Body of pancreas (tissue), 4 donors: ENCODE measurements around the gene BAG1.

Experiments used
- POLR2A ChIP-seq, 3 donors: fragments of 450-650 bp; IDR thresholded peaks; one replicate each; pipeline ENCODE4 v1.6.1; 2016; ENCODE audit warnings: antibody characterized with exemption in 3 of 3, mild to moderate bottlenecking in 2 of 3
- TF ChIP-seq, protein P1 (sequence below), 7 experiments: fragments of 450-650 bp in 4 of 7; fragments of 200-600 bp in 3 of 7; sonication (generic) in 3 of 7; IDR thresholded peaks; one replicate each; pipeline ENCODE4 v1.5.1; 2016 to 2019; ENCODE audit warnings: antibody characterized with exemption in 7 of 7

DNA sequence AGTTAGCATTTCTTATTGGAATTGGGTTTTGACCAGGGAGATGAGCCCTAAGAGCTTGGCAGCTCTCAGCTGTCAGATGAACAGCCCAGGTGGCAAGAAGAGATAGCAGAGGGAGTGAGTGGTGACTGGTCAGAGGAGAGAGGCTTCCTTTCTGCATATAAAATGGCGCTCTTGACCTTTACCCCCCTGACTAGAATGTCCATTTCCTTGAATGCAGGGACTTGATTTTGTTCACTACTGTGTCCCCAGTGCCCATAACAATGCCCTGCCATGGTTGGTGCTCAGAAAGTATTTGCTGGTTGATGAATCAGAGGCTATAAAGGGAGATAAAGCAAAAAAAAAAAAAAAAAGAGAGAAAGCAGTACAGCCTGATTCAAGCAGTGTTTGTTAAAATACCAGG lies 7.6 kb upstream of the BAG1 start:
- TF ChIP-seq, protein P1, sequence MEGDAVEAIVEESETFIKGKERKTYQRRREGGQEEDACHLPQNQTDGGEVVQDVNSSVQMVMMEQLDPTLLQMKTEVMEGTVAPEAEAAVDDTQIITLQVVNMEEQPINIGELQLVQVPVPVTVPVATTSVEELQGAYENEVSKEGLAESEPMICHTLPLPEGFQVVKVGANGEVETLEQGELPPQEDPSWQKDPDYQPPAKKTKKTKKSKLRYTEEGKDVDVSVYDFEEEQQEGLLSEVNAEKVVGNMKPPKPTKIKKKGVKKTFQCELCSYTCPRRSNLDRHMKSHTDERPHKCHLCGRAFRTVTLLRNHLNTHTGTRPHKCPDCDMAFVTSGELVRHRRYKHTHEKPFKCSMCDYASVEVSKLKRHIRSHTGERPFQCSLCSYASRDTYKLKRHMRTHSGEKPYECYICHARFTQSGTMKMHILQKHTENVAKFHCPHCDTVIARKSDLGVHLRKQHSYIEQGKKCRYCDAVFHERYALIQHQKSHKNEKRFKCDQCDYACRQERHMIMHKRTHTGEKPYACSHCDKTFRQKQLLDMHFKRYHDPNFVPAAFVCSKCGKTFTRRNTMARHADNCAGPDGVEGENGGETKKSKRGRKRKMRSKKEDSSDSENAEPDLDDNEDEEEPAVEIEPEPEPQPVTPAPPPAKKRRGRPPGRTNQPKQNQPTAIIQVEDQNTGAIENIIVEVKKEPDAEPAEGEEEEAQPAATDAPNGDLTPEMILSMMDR (IDR thresholded peaks at IDR 0.05), result no peak
- TF ChIP-seq POLR2A (IDR thresholded peaks at IDR 0.05), result no peak
